RWPE2 (cell line): ENCODE data around the gene HENMT1.
"Not testable (repeated sequence)": the region's sequence is repeated elsewhere in the genome, so short reads cannot be mapped to it uniquely, and the experiment has no call there.

Source experiments
- ATAC-seq: fragments of 200-7000 bp; cut with Tn5 transposase; 3 replicates; pipeline ENCODE4 v1.9.1; 2021; ENCODE audit warnings: low read depth
- DNase-seq: peaks from one replicate; pipeline ENCODE4 v3.0.0-alpha.2; 2020; ENCODE audit warnings: low spot score
- H3K27ac ChIP-seq: fragments of 450-650 bp; 2 replicates; pipeline ENCODE4 v1.5.1; 2017; ENCODE audit warnings: mild to moderate bottlenecking; ENCODE audit not compliant: poor library complexity, severe bottlenecking
- H3K27me3 ChIP-seq: fragments of 250-450 bp; sonication (Bioruptor Pico); 2 replicates; pipeline ENCODE4 v1.5.1; 2021; ENCODE audit warnings: mild to moderate bottlenecking, moderate library complexity; ENCODE audit not compliant: insufficient read depth, poor library complexity, severe bottlenecking
- H3K36me3 ChIP-seq: fragments of 250-450 bp; sonication (Bioruptor Pico); 2 replicates; pipeline ENCODE4 v1.5.1; 2020; ENCODE audit warnings: low read depth, mild to moderate bottlenecking, moderate library complexity
- H3K4me1 ChIP-seq: fragments of 250-450 bp; sonication (Bioruptor Pico); 2 replicates; pipeline ENCODE4 v1.5.1; 2021; ENCODE audit warnings: mild to moderate bottlenecking, moderate library complexity; ENCODE audit not compliant: insufficient read depth, poor library complexity, severe bottlenecking
- H3K4me3 ChIP-seq: fragments of 250-450 bp; sonication (Bioruptor Pico); 2 replicates; pipeline ENCODE4 v1.5.1; 2021; ENCODE audit warnings: mild to moderate bottlenecking, moderate library complexity; ENCODE audit not compliant: severe bottlenecking
- H3K9me3 ChIP-seq: fragments of 250-450 bp; sonication (Bioruptor Pico); 2 replicates; pipeline ENCODE4 v1.5.1; 2021; ENCODE audit warnings: mild to moderate bottlenecking, moderate library complexity; ENCODE audit not compliant: severe bottlenecking
- TF ChIP-seq, protein P1 (sequence below): fragments of 450-650 bp; IDR thresholded peaks from one replicate; pipeline ENCODE4 v1.5.1; 2017; ENCODE audit warnings: mild to moderate bottlenecking, moderate library complexity; ENCODE audit not compliant: poor library complexity, severe bottlenecking

Gene HENMT1

GRCh38 chr1:108685529-108685928, 24.6 kb upstream of the HENMT1 start:
- no peak overlapping the region for H3K4me3 ChIP-seq
- no peaks in the 10 kb centered on the region for H3K36me3 ChIP-seq
- H3K4me1 ChIP-seq: peaks cover 4% of the 10 kb centered on the region
- no peak for DNase-seq
- TF ChIP-seq, protein P1, sequence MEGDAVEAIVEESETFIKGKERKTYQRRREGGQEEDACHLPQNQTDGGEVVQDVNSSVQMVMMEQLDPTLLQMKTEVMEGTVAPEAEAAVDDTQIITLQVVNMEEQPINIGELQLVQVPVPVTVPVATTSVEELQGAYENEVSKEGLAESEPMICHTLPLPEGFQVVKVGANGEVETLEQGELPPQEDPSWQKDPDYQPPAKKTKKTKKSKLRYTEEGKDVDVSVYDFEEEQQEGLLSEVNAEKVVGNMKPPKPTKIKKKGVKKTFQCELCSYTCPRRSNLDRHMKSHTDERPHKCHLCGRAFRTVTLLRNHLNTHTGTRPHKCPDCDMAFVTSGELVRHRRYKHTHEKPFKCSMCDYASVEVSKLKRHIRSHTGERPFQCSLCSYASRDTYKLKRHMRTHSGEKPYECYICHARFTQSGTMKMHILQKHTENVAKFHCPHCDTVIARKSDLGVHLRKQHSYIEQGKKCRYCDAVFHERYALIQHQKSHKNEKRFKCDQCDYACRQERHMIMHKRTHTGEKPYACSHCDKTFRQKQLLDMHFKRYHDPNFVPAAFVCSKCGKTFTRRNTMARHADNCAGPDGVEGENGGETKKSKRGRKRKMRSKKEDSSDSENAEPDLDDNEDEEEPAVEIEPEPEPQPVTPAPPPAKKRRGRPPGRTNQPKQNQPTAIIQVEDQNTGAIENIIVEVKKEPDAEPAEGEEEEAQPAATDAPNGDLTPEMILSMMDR: no peak
- H3K9me3 ChIP-seq: no peaks in the 10 kb centered on the region
- ATAC-seq: no peak
- no peak overlapping the region for H3K27ac ChIP-seq
- no peaks in the 10 kb centered on the region for H3K27me3 ChIP-seq

GRCh38 chr1:108681701-108682100, 20.8 kb upstream of the HENMT1 start:
- not testable (repeated sequence) for ATAC-seq, H3K27me3 ChIP-seq, H3K4me1 ChIP-seq, DNase-seq, H3K4me3 ChIP-seq, H3K36me3 ChIP-seq, H3K27ac ChIP-seq, H3K9me3 ChIP-seq

GRCh38 chr1:108679586-108680213, 18.8 kb upstream of the HENMT1 start:
- Histone ChIP-seq H3K4me1 (peaks cover 4% of the 10 kb centered on the region), H3K9me3 (no peaks in the 10 kb centered on the region), H3K36me3 (no peaks in the 10 kb centered on the region), H3K4me3 (no peak overlapping the region), H3K27ac (no peak overlapping the region), H3K27me3 (no peaks in the 10 kb centered on the region)
- TF ChIP-seq, protein P1: no peak
- no peak for ATAC-seq
- no peak for DNase-seq

DNA sequence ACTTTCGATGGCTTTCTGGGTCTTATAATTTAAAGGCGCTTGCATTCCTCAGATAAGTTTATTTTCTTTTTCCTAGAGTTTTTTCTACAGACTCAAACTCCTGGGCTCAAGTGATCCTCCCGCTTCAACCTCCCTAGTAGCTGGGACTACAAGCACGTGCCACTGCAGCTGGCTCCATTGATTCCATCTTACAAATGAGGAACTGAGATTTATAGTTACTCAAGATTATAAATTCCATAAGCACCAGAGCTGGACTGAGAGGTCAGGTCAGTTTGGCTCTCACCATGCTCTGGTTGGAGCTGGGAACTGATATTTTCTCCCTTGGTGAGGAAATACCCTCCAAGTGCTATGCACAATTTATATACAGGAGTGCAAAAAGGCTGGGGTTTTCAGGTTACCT, 17.8 kb upstream of the HENMT1 start:
- H3K4me1 ChIP-seq: peaks cover 4% of the 10 kb centered on the region
- no peaks in the 10 kb centered on the region for H3K27me3 ChIP-seq
- no peak overlapping the region for H3K27ac ChIP-seq
- TF ChIP-seq, protein P1: no peak
- no peaks in the 10 kb centered on the region for H3K9me3 ChIP-seq
- H3K36me3 ChIP-seq: no peaks in the 10 kb centered on the region
- no peak for ATAC-seq
- no peak overlapping the region for H3K4me3 ChIP-seq
- DNase-seq: no peak

GRCh38 chr1:108671143-108671542, 10.2 kb upstream of the HENMT1 start:
- H3K36me3 ChIP-seq: no peaks in the 10 kb centered on the region
- no peaks in the 10 kb centered on the region for H3K27me3 ChIP-seq
- H3K9me3 ChIP-seq: no peaks in the 10 kb centered on the region
- no peaks in the 10 kb centered on the region for H3K4me1 ChIP-seq
- H3K27ac ChIP-seq: no peak overlapping the region
- DNase-seq (no peak), ATAC-seq (no peak)
- H3K4me3 ChIP-seq: no peak overlapping the region
- TF ChIP-seq, protein P1: no peak
